Measurements from ENCODE around the gene ZNF865. TPM values are rescaled to one million over a fixed set of nuclear protein-coding genes. Genes with fewer than 3 reads are reported as not detected.

ZNF865 gene
- total RNA-seq, 4 donors from 2014 or later, result 7.5 to 15.4 (median 10.2) TPM

DNA sequence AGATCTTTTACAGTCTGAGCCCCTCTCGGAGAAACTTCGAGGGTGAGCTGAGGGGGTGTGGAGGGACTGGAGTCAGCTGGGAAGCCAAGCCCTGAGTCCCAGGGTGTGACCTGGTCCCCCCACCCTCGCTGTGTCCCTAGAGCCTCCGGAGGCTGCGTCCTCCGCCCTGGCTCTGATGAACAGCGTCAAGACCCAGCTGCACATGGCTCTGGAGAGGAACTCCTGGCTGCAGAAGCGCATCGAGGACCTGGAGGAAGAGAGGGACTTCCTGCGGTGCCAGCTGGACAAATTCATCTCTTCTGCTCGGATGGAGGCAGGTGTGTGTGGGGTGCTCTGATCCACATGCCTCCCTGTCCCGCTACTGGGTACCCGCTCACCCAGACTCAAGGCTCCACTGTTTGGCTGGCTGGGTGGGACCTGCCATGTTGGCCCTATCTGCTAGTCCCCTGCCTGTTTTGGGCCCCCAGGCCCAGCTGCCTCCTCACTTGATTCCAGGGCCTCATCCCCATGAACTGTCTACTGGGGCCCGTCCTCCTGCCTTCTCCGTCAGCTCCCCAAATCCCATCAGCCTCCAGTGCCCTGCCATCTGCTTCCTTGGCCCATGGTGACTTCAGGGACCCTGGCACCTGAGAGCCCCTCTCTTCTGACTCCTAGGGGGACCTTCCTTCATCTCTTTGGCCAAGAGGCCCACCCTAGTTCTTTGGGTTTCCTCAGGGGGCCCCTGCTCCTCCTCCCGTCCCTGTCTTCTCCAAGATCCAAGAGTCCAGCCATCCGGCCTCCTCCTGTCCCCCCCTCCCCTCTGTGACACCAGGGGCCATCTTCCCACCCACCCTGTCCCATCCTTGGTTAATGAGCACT, 44.0 kb downstream of the ZNF865 start:
- Histone ChIP-seq H3K9me3 (no peaks in the 10 kb centered on the region), H3K36me3 (peaks cover 0 to 42% (median 19%) of the 10 kb centered on the region in 4 donors), H3K4me3 (peak overlapping the region; percentile 74 to 97 (median 86)), H3K27ac (replicated peaks in 1 of 4) (peak overlapping the region; percentile 83 to 94 (median 86)), H3K4me1 (peaks cover 34 to 64% (median 55%) of the 10 kb centered on the region in 4 donors), H3K27me3 (no peaks in the 10 kb centered on the region)
- no peak for DNase-seq (ENCODE audit: extremely low spot score)
- WGBS, result 77% methylated on average over 17 of the region's 17 CpGs
- intact Hi-C loops (cut with DNase I), result loop anchor here (10.0 kb wide), 1 partner anchor 535 kb away; the partner anchor contains the start of gene PPP1R12C
- TF ChIP-seq POLR2A (IDR thresholded peaks at IDR 0.05; ENCODE audit: low read depth) (no peak), POLR2AphosphoS5 (IDR thresholded peaks at IDR 0.05) (no peak), EP300 (IDR thresholded peaks at IDR 0.05) (no peak), CTCF (IDR thresholded peaks at IDR 0.05) (no peak)

DNA sequence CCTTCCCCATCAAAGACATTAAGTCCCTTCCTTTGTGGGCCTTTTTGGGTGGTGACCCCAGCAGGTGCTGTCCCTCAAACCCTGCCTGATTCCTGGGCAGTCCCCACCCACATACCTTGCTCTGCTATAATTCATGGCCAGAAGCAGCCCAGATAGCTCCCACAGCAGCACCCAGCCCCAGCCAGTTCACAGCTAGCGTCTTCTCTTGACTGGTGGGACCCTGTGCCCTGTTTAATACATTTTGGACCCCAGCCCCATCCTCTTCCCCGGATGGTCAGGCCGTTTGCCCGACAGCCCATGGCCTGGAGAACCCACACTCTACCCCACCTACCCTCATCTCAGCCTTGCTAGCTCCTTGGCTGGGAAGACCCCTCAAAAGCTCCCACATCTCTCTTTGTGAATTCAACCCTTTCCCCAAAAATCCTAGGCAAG, 44.7 kb downstream of the ZNF865 start:
- Histone ChIP-seq H3K36me3 (peaks cover 0 to 36% (median 13%) of the 10 kb centered on the region in 4 donors), H3K4me3 (no peak overlapping the region), H3K9me3 (no peaks in the 10 kb centered on the region), H3K27ac (replicated peaks in 1 of 4) (no peak overlapping the region), H3K4me1 (peaks cover 30 to 58% (median 49%) of the 10 kb centered on the region in 4 donors), H3K27me3 (no peaks in the 10 kb centered on the region)
- WGBS, result 90% methylated on average over 4 of the region's 4 CpGs
- no peak for DNase-seq (ENCODE audit: extremely low spot score)
- intact Hi-C loops (cut with DNase I), result loop anchor here (10.0 kb wide), 1 partner anchor 535 kb away; the partner anchor contains the start of gene PPP1R12C
- no peak for TF ChIP-seq POLR2AphosphoS5 (IDR thresholded peaks at IDR 0.05)
- TF ChIP-seq EP300 (IDR thresholded peaks at IDR 0.05), result no peak
- no peak for TF ChIP-seq CTCF (IDR thresholded peaks at IDR 0.05)
- TF ChIP-seq POLR2A (IDR thresholded peaks at IDR 0.05; ENCODE audit: low read depth), result no peak

- Histone ChIP-seq H3K36me3 (peaks cover 0 to 30% (median 8%) of the 10 kb centered on the region in 4 donors), H3K27me3 (no peaks in the 10 kb centered on the region), H3K4me3 (no peak overlapping the region), H3K9me3 (no peaks in the 10 kb centered on the region), H3K4me1 (peaks cover 31 to 56% (median 47%) of the 10 kb centered on the region in 4 donors), H3K27ac (replicated peaks in 1 of 4) (no peak overlapping the region)
- no peak for DNase-seq (ENCODE audit: extremely low spot score)
- WGBS, result 93% methylated on average over 13 of the region's 17 CpGs
- TF ChIP-seq CTCF (IDR thresholded peaks at IDR 0.05) (no peak), EP300 (IDR thresholded peaks at IDR 0.05) (no peak), POLR2A (IDR thresholded peaks at IDR 0.05; ENCODE audit: low read depth) (no peak)
- intact Hi-C loops (cut with DNase I), result loop anchor here (10.0 kb wide), 1 partner anchor 536 kb away; the partner anchor contains the start of gene PPP1R12C
Observed at GRCh38 chr19:55650602-55651230, 45.3 kb downstream of the ZNF865 start.

DNA sequence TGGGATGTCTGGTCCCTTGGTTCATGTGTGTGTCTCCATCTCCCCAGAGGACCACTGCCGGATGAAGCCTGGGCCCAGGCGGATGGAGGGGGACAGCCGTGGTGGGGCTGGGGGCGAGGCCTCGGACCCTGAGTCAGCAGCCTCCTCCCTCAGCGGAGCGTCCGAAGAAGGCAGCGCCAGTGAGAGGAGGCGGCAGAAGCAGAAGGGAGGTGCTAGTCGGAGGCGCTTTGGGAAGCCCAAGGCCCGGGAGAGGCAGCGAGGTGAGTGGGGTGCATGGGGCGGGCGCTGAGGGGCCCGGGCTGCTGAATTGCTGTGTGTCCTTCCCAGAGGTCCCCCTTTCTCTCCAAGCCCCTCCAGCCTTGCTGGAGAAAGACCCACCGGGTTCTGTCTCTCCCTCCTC, 45.8 kb downstream of the ZNF865 start:
- Histone ChIP-seq H3K4me3 (no peak overlapping the region), H3K36me3 (peaks cover 0 to 26% (median 8%) of the 10 kb centered on the region in 4 donors), H3K4me1 (peaks cover 37 to 62% (median 51%) of the 10 kb centered on the region in 4 donors), H3K9me3 (no peaks in the 10 kb centered on the region), H3K27me3 (no peaks in the 10 kb centered on the region), H3K27ac (replicated peaks in 1 of 4) (no peak overlapping the region)
- no peak for DNase-seq (ENCODE audit: extremely low spot score)
- intact Hi-C loops (cut with DNase I), result loop anchor here (10.0 kb wide), 1 partner anchor 536 kb away; the partner anchor contains the start of gene PPP1R12C
- TF ChIP-seq CTCF (IDR thresholded peaks at IDR 0.05), result no peak
- no peak for TF ChIP-seq EP300 (IDR thresholded peaks at IDR 0.05)
- 85% methylated on average over 17 of the region's 18 CpGs for WGBS
